AG04450 (cell line): Measurements from ENCODE around the gene RNMT. TPM values are rescaled to one million over a fixed set of nuclear protein-coding genes. Genes with fewer than 3 reads are reported as not detected.
"Not testable (repeated sequence)": the region's sequence is repeated elsewhere in the genome, so short reads cannot be mapped to it uniquely, and the experiment has no call there.

Source experiments
- CTCF ChIA-PET: fragments of 300-600, 350-600 bp; formaldehyde crosslinking; extraction: SDS; loops from one replicate; lab custom pipeline; 2022; ENCODE audit warnings: antibody characterized with exemption, inconsistent platforms; lab: Charles Lee
- POLR2A ChIA-PET: fragments of 350-600 bp; formaldehyde crosslinking; extraction: SDS; loops from one replicate; lab custom pipeline; 2021; ENCODE audit warnings: antibody characterized with exemption, inconsistent platforms; lab: Yijun Ruan, JAX
- DNase-seq: peaks from one replicate; pipeline ENCODE4 v3.0.0-alpha.2; 2011; ENCODE audit warnings: low read depth, low spot score
- H3K27ac ChIP-seq: one replicate; pipeline ENCODE4 v1.5.1; 2012; ENCODE audit warnings: low read depth, low read length, control low read depth
- H3K27me3 ChIP-seq: one replicate; pipeline ENCODE4 v1.6.0; 2012; ENCODE audit warnings: low read length; ENCODE audit not compliant: control insufficient read depth, insufficient read depth
- H3K4me3 ChIP-seq: 2 replicates; pipeline ENCODE4 v1.5.1; 2011; ENCODE audit warnings: mild to moderate bottlenecking, low read depth, low read length, control low read depth
- H3K9me3 ChIP-seq: 2 replicates; pipeline ENCODE4 v1.5.1; 2012; ENCODE audit warnings: low read length; ENCODE audit not compliant: control insufficient read depth, insufficient read depth
- CTCF ChIP-seq: IDR thresholded peaks from 2 replicates; pipeline ENCODE4 v1.5.1; 2011; ENCODE audit warnings: low read depth, low read length, control low read depth, inconsistent platforms
- polyA plus RNA-seq: library from polyadenylated mRNA; depleted of rRNA; stranded (reverse); fragments of >200 nt; gene quantifications from 2 replicates; pipeline ENCODE4 v1.2.3, GENCODE V29; 2011

Gene RNMT
- polyA plus RNA-seq, 1 experiment: 23.5 TPM

GRCh38 chr18:13730481-13730880 is 4.0 kb downstream of the RNMT start:
- ChIA-PET POLR2A (no interaction called here), CTCF (no interaction called here)
- no peak for DNase-seq
- H3K9me3 ChIP-seq: no peaks in the 10 kb centered on the region
- no peak overlapping the region for H3K27ac ChIP-seq
- H3K27me3 ChIP-seq: no peaks in the 10 kb centered on the region
- TF ChIP-seq CTCF: no peak
- H3K4me3 ChIP-seq: no peak overlapping the region

- H3K4me3 ChIP-seq: no peak overlapping the region
- H3K27ac ChIP-seq: no peak overlapping the region
- DNase-seq: no peak
- CTCF ChIA-PET: no interaction called here
- no peaks in the 10 kb centered on the region for H3K27me3 ChIP-seq
- TF ChIP-seq CTCF: no peak
- no peaks in the 10 kb centered on the region for H3K9me3 ChIP-seq
- POLR2A ChIA-PET: no interaction called here
Observed at GRCh38 chr18:13735681-13736080, 9.2 kb downstream of the RNMT start.

- CTCF ChIA-PET: no interaction called here
- Histone ChIP-seq H3K4me3 (no peak overlapping the region), H3K9me3 (no peaks in the 10 kb centered on the region), H3K27ac (no peak overlapping the region), H3K27me3 (no peaks in the 10 kb centered on the region)
- no peak for DNase-seq
- POLR2A ChIA-PET: no interaction called here
- TF ChIP-seq CTCF: no peak
Observed at GRCh38 chr18:13745696-13746095, 19.2 kb downstream of the RNMT start.

GRCh38 chr18:13746633-13747032 is 20.2 kb downstream of the RNMT start:
- ChIA-PET POLR2A (no interaction called here), CTCF (no interaction called here)
- no peak for DNase-seq
- no peak overlapping the region for H3K27ac ChIP-seq
- no peaks in the 10 kb centered on the region for H3K27me3 ChIP-seq
- TF ChIP-seq CTCF: no peak
- H3K4me3 ChIP-seq: no peak overlapping the region
- no peaks in the 10 kb centered on the region for H3K9me3 ChIP-seq

GRCh38 chr18:13751599-13751998 is 25.1 kb downstream of the RNMT start:
- H3K4me3 ChIP-seq, H3K27me3 ChIP-seq, H3K27ac ChIP-seq, CTCF ChIA-PET, DNase-seq, POLR2A ChIA-PET, H3K9me3 ChIP-seq: not testable (repeated sequence)

DNA sequence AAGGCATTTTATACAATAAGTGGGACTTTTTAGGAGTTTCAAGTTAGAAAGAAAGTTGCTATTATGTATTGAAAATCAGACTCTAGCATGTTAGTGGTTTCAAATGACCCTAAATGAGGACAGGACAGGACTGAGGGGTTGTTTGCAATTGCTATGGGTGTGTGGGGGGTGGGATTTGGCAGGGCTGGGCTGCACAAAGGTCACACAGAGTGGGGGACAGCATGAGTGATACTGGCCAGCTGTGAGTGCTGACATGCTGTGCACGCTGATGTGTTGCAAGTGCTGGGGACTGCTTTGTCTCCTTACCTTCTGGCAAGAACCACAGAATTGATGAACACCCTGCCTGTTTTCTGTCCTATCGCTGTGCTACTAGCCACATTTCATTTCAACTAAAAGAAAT is 29.8 kb downstream of the RNMT start:
- DNase-seq: no peak
- H3K27ac ChIP-seq: no peak overlapping the region
- POLR2A ChIA-PET: no interaction called here
- H3K9me3 ChIP-seq: no peaks in the 10 kb centered on the region
- H3K27me3 ChIP-seq: no peaks in the 10 kb centered on the region
- TF ChIP-seq CTCF: no peak
- no peak overlapping the region for H3K4me3 ChIP-seq
- CTCF ChIA-PET: no interaction called here
